Activated naive CD4-positive, alpha-beta T cell (primary cell): ENCODE results near the gene DNM2.
"Not testable (repeated sequence)": the region's sequence is repeated elsewhere in the genome, so short reads cannot be mapped to it uniquely, and the experiment has no call there.

Experiments used
- DNase-seq, 4 experiments: peaks; one replicate each; lab custom pipeline; 2025; lab: John Stamatoyannopoulos, UW

DNM2 gene

DNA sequence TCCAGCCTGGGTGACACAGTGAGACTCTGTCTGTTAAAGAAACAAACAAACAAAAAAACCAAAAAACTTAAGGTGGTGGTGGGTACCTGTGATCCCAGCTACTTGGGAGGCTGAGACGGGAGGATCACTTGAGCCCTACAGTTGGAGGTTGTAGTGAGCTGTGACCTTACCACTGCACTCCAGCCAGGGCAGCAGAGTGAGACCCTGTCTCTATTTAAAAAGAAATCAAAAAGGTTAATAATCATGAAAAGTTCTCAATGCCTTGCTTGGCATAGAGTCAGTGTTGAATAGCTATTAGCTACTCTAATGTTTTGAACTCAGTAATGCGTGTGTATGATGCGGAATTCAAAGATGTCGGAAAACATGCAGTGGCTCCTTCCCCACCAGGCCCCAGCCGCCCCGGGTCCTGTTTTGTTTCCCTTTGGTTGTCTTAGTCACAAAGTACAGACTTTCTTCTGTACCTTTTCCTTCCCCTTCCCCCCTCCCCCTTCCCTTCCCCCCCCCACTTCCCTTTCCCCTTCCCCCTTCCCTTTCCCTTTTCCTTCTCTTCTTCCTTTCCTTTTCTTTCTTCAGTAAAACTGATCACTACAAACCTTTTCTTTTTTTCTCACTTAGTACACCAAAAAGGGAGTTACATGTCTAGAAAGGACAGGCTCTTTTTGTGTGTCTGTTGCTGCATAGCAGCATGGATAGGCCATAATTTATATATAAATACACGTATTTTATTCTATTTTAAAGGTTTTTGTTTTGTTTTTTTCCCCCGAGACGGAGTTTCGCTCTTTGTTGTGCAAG, 35.2 kb downstream of the DNM2 start:
- no peak for DNase-seq

DNA sequence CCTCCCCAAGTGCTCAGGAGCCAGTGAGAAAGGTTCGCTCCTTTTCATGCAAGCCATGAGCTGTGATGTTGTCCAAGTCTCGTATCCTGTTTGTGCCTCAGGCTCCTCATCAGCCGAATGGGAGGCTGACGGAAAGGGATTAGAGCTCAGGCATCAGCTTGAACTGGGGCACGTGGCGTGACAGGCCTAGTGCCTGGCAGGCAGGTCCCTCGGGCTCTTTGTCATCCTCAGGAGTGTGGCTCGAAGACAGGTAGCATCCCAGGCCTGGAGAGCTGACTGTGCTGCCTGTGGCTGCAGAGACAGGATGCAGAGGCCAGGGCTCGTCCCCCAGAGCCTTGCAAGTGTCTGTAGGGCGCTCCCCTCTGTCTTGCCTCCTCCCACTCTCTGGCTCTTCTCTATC, 38.5 kb downstream of the DNM2 start:
- no peak for DNase-seq

DNA sequence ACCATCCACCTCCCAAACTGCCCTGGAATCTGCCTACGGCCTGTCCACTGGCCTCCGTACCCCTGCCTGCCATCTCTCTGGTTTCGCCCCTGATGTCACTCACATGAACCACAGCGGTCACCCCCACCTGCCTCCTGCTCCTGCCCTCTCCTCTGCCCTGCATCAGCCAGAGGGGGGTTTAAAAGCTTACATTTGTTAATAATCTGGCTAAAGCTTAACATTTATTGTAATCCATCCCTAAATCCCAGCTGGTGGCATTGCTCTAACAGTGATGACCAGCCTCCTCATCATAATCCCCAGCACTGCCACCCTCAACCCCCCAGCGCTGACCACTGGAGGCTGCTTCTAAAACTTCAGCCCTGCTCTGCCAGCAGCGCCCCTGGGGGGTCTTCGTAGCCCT, 38.9 kb downstream of the DNM2 start:
- DNase-seq = no peak

DNA sequence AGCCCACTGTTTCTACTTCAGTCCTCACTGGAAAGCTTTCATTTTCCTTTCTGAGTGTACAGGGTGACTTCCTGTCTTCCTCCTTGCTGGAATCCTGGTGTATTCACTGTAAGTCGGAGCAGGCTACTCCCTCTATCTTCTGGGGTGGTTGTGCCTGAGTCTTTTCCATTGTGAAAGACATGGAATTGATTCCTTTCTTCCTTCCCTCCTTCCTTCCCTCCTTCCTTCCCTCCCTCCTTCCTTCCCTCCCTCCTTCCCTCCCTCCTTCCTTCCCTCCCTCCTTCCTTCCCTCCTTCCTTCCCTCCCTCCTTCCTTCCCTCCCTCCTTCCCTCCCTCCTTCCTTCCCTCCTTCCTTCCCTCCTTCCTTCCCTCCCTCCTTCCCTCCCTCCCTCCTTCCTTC, 40.2 kb downstream of the DNM2 start:
- DNase-seq = not testable (repeated sequence)

DNA sequence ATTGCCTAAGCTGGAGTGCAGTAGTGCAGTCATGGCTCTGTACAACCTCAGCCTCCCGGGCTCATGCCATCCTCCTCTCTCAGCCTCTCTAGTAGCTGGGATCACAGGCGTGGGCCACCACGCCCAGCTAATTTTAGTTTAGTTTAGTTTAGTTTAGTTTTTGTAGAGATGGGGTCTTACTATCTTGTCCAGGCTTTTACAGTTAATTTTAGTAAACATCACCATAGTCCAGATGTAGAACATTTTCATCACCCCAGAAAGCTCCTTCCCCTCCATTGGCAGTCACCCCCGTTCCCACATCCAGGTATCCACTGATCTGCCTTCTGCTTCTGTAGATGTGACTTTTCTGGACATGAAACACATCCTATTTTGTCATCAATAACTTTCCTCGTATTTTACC, 41.1 kb downstream of the DNM2 start:
- DNase-seq = no peak

DNA sequence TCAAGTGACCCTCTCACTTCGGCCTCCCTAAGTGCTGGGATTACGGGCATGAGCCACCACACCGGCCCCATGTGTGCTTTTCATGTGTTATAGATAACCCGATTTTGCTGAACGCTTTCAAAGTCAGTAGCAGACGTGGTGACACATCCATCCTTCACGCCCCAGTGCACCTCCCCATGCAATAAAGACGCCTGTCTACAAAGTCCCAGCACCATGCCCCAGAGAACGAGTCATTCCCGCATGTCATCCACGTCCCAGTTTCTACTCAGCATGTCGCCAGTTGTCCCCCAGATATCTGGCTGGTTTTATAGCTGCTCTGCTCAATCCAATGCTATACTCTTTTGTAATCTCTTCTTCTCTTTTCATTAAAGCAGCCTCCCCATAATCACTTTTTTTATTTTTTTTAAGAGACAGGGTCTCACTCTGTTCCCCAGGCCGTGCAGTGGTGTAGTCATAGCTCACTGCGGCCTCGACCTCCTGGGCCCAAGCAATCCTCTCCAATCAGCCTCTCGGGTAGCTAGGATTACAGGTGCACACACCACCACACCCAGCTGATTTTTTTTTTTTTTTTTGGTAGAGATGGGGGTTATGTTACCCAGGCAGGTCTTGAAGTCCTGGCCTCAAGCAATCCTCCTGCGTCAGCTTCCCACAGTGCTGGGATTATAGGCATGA, 42.5 kb downstream of the DNM2 start:
- no peak for DNase-seq

DNA sequence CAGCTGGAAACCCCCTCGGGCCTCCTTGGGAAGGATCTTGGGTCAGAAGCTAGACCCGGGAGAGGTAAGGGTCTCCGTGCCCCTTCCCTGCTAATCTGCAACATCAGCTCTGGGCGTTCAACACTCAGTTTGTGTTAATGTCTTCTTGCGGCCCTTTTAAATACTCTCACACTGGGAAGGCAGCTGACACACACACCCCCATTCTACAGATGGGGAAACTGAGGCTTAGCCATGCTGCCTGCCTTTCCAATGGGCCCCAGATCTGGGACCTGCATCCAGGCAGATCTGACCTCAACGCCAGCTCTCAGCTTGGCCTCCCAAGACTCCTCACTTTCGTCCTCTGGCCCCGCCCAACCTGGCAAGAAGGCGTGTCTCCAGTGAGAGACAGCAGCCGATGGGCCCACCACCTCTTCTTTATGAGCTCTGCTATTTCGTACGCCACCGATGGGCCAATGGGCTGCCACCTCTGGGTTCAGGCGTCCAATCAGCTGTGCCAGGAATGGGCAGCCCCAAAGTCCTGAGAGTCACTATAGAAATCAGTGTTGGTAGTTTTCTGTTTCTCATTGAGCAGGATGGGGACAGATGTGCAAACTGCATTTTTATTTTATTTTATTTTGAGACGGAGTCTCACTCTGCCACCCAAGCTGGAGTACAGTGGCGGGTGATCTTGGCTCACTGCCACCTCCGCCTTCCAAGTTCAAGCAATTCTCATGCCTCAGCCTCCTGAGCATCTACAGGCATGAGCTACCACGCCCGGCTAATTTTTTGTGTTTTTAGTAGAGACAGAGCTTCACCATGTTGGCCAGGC, 43.8 kb downstream of the DNM2 start:
- no peak for DNase-seq

DNA sequence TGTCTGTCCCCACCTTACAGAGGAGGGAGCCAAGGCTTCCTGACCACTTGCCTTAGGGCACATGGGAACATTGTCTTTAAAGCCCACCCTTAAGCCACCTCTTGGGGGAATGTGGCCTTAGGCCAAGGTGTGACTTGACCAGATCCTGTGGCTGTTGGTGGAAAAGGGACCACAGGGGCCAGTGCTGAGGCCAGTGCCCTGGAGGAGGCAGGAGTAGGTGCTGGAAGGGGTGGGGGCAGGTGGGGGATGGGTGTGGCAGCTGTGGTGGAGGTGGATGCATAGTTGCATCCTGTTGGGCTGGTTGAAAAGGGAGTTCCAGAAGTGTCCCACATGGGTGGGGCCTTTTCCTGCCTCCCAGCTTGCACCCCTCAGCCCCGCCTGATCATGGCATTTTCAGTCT, 44.8 kb downstream of the DNM2 start:
- DNase-seq = no peak

DNA sequence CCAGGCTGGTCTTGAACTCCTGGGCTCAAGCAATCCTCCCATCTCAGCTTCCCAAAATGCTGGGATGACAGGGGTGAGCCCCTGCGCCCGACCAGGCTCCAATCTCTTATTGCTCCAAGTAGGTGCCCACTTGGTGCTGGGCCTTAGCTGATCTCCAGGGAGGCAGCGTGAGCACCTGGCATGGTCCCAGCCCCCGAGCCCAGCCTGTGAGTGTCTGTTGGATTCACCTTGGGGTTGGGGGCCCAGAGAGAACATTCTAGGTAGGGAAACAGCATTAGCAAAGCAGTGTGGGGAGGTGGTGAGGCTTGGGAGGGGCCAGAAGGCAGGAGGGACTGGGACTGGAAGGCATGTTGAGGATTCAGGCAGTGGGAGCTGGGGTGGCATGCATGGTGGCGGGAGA, 45.5 kb downstream of the DNM2 start:
- DNase-seq = no peak

DNA sequence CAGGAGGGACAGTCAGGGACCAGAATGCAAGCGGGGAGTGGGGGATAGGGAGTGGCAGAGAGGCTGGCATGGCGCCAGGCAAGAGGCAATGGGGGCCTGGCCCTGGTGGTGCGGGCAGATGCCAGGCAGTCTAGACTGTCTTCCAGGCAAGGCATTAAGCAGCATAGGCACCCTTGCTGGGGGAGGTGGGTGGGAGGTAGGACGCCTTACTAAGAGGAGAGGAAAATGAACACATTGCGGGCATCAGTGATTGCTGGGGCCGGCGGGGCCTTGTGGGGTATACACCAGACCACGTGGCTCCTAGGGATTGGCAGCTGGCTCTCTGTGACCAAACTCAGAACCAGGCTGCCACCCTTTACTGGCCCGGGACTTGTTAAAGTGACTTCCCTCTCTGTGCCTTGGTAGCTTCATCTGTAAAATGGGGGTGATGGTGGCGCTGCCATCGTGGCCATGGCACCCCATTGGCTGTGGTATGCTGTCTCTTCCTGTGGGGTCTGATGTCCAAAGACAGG, 46.0 kb downstream of the DNM2 start:
- no peak for DNase-seq

DNA sequence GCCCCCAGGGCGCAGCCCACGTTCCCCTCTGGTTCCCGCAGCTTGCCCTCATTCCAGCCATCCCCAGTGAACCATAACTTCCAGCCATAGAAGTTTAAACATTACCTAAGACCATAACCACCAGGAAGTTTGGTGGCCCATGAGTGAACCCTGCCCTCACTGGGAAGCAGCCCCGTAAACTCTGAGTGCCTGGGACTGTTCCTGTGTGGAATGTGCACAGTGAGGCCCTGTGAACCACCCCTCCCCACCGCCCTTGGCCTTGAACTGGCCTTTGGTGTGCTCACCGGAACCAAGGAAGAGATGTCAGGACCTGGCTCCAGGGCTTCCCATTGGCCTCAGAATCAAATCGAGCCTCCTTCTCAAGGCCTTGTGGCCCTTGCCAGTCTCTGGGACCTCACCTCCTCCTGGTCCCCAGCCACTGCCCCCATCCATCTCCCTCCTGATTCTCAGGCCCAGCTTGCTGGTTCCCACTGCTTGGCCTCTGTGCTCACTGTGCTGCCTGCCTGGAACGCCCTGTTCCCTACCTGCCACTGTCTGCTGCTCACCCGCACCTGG, 46.5 kb downstream of the DNM2 start:
- no peak for DNase-seq

DNA sequence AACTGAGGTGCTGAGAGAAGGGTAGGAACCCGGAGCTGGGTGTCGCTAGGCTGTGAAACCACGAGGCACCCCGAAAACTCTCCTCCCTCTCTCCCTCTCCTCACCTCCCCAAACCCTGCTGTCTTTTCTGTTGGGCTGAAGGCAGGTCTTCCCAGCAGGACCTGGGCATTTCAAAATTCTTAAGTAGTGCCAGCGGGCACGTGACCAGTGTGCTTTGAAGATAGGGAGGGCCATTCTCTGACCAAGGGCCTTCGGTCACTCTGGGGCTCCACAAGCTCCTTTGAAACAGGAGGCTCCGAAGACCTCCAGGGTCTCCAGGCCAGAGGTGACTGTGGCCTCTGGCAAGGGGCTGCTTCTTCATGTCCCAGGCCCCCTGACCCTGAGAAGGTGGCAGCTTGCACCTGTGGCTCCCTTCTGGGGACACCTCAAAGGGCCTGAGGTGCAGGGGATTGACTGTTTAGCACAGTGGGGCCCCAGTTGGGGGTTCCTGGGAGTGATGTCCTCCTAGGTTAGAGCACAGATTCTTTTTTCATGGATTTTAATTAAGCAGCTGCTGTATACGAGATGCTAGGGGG, 48.3 kb downstream of the DNM2 start:
- no peak for DNase-seq

DNA sequence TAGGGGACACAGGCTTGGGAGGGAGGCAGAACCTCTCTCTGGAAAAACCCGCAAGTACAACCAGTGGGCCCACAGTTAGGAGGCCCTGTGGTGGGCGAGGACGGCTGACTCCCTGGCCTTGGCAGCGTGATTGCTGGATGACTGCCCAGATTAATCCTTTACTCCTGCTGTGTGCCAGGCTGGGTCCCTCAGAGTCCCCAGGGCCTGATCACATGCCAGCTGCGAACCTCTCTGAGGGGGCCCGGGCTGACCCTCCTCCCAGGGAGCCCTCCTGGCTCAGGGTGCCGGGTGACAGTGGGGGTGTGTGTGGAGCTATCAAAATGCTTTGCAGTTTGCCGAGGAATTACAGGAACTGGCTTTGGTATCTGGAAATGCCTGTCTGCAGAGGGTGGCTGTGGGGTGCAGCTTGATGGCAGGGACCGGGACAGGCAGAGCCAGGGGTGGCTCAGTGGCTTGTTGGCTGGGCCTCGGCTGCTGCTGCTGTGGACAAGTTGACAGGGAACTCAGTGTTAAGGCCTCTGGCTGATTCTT, 48.9 kb downstream of the DNM2 start:
- DNase-seq = no peak

DNA sequence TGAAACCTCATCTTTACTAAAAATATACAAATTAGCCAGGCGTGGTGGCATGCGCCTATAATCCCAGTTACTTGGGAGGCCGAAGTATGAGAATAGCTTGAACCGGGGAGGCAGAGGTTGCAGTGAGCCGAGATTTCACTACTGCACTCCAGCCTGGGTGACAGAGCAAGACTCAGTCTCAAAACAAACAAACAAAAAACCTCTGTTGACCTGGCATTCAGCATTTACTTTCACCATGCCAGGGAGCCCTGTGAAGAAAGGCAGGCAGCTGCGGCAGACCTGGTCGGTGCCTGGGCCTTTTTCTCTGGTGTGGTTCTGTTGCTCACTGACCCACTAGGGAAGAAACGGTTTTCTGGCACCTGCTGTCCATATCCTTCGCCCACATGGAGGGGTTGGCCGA, 49.8 kb downstream of the DNM2 start:
- DNase-seq = no peak

DNA sequence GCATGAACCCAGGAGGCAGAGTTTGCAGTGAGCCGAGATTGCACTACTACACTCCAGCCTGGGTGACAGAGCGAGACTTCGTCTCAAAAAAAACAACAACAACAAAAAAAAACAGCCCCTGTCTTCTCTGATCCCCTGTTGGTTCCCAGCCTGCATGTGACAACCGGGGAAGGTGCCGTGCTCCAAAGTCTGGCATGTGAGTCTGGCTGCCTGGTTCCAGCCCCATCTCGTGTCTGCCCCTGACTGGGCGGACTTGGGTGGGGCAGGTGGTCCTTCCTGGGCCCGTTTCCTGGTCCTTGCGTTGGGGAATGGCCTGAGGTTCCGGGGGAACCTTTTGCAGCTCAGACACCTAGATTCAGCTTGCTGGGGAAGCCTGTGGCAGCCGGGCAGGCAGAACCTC, 50.5 kb downstream of the DNM2 start:
- DNase-seq = no peak

DNA sequence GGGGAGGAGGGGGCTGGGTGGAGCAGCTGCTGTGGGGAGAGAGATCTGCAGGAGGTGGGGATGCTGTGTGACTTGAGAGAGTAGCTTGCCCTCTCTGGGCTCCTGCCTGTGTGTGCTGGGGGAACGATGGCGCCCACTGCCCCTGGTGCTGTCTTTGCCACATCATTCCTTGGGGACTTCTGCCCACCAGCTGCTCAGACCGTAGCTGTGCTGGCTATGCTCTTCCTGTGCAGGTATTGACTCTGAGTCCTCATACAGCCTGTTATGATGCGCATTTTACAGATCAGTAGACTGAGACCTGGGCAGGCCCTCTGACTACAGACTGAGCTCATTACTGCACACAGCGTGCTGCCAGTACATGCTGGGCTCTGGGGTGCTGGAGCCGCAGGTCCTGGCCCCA, 51.1 kb downstream of the DNM2 start:
- DNase-seq = no peak

DNA sequence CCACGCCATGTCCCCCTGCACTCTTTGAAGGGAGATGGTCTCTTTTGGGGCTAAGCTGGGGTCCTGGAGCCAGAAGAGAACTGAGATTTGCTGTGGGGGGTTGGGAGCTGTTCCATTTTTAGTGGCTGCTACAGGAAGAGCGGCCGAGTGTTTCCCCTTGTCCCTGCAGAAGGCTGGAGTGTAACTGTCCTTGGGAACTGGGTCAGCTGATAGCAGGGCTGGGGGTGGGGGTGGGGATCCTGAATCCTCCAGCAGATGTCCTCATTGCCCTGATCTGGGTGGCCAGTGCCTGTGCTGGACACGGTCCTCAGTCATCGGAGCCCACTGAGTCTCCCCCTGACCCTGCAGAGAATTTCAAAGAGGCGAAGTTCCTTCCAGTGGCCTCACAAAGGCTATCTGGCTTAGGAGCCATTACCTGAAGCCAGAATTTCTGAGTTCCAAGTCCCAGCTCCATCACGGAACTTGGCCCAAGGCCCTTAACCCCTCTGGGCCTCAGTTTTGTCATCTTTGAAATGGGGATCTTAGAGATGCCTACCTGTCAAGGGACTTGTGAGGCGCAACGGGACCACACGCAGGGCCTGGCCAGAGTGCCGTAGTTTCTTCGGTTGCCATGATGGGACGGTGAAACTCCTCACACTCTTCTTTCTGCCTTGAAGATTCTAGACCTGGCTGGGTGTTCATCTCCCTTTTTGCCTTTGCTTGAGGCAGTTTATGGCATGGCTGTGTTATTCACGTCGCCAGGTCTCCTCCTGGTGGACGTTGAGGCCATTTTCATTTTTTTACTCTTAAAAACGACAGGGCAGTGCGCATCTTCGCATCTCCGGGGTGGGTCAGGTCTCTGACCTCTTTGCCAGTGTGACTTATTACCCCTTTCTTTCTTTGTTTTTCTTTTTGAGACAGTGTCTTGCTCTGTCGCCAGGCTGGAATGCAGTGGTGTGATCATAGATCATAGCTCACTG, 51.9 kb downstream of the DNM2 start:
- DNase-seq = no peak

DNA sequence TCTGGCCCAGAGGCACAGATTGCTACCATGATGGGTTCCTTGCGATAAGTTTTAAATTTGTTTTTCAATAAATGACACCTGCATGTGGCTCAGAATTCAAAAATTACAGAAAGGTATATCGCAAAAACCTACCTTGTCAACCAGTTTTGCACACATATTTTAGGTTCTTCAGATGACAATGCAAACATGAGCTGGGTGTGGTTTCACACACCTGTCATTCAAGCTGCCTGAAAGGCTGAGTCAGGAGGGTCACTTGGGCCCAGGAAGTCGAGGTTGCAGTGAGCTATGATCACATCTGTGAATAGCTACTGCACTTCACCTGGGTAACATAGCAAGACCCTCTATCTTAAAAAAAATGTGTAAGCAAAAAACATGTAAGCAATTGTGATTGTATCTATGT, 56.1 kb downstream of the DNM2 start:
- no peak for DNase-seq

DNA sequence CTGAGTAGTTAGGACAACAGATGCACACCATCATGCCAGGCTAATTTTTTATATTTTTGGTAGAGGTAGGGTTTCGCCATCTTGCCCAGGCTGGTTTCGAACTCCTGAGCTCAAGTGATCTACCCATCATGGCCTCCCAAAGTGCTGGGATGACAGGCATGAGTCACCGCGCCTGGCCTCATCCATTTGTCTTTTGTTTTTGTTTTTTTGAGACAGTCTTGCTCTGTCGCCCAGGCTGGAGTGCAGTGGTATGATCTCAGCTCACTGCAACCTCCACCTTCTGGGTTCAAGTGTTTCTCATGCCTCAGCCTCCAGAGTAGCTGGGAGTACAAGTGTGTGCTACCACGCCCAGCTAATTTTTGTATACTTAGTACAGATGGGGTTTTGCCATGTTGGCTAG, 57.0 kb downstream of the DNM2 start:
- no peak for DNase-seq

DNA sequence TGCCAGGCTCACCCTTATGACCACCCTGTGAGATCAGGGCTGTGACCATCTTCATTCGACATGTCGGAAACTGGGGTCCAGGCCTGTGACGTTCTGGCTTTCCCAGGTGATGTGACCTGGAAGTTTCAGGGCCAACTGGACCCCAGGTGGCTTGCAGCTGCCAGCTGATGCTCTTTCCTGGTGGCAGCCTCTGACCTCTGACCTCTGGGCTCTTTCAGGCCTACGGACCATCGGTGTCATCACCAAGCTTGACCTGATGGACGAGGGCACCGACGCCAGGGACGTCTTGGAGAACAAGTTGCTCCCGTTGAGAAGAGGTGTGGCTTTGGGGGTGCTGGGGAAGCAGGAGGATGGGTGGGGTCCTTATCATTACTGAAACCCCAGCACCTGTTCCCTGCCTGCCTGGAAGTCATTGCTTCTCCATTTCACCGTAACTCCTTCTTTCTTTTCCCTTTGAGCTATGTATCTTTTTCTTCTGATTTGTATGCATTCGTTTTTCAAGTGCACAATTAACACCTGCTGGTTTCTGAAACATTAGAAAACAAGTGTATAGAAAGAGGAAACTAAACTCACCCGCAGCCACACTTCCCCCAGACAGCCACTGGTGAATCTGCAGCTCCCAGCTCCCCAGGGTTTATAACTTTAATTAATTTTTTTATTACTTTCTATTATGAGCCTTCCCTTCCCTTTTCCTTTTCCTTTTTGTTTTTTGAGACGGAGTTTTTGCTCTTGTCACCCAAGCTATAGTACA, 59.2 kb downstream of the DNM2 start:
- DNase-seq = no peak
